ENCODE data around the gene DOCK6. TPM values are rescaled to one million over a fixed set of nuclear protein-coding genes. Genes with fewer than 3 reads are reported as not detected.
A peak's percentile ranks its signal among the peaks of the same experiment; 100 is the strongest.

The DOCK6 gene
- total and polyA plus RNA-seq, 2 experiments from 2014 or later = 17.4 to 36.8 TPM

DNA sequence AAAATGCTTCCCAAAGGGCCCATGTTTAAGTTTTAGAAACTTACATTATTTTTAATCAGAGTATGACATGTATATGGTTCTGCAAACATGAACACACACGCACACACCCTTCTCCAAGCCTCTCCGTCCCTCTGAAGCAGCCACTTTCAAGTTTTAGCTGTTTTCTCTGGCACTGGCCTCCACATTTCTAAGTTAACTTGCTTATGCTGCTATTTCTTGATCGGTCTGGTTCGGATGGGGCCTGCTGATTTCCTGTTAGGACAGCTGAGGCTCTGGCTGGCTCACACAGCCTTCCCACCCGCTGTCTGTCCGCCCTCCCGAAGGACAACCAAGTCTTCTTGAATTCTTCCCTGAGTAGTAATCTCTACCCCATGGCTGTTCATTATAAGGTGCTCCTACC lies 111.1 kb downstream of the DOCK6 start:
- H3K9me2 ChIP-seq (replicated peaks; ENCODE audit: insufficient read depth) = no peaks in the 10 kb centered on the region
- H3K4me1 ChIP-seq (ENCODE audit: insufficient read depth) = peaks cover 3% of the 10 kb centered on the region
- no peaks in the 10 kb centered on the region for H4K20me1 ChIP-seq (ENCODE audit: insufficient read depth, poor library complexity, severe bottlenecking)
- WGBS (ENCODE audit: low lambda C conversion rate, missing lambda C conversion rate) = 86% methylated on average over 7 of the region's 7 CpGs
- H3K4me3 ChIP-seq = no peak overlapping the region
- H2AFZ ChIP-seq = no peak overlapping the region
- H3K9me3 ChIP-seq (ENCODE audit: low read depth) = no peaks in the 10 kb centered on the region
- H3K27me3 ChIP-seq = no peaks in the 10 kb centered on the region
- H3K36me3 ChIP-seq (replicated peaks; ENCODE audit: insufficient read depth, low read depth) = no peaks in the 10 kb centered on the region
- no peak for DNase-seq (ENCODE audit: low spot score)
- no peak overlapping the region for H3K4me2 ChIP-seq
- H3K79me2 ChIP-seq = peaks cover 38% of the 10 kb centered on the region
- H3K27ac ChIP-seq = peak overlapping the region; percentile 44
- TF ChIP-seq EZH2phosphoT487 (IDR thresholded peaks at IDR 0.05; ENCODE audit: low read depth, severe bottlenecking, unreplicated experiment) (no peak), EZH2 (IDR thresholded peaks at IDR 0.05; ENCODE audit: borderline replicate concordance) (no peak)

Other genes starting within 250 kb of the DOCK6 start
- 110 and 126 TPM in 2 replicates for gene LDLR, start 173.1 kb downstream of the DOCK6 start, total RNA-seq
- gene LDLR, start 173.1 kb downstream of the DOCK6 start, polyA plus RNA-seq = 116 and 123 TPM in 2 replicates
- gene SPC24, start 106.7 kb downstream of the DOCK6 start, total RNA-seq = 9.0 and 11.5 TPM in 2 replicates
- gene SPC24, start 106.7 kb downstream of the DOCK6 start, polyA plus RNA-seq = 5.2 and 8.8 TPM in 2 replicates
- 58.3 and 60.3 TPM in 2 replicates for gene KANK2, start 65.0 kb downstream of the DOCK6 start, total RNA-seq
- 35.2 and 39.6 TPM in 2 replicates for gene KANK2, start 65.0 kb downstream of the DOCK6 start, polyA plus RNA-seq
- gene ANGPTL8, start 22.9 kb downstream of the DOCK6 start, total RNA-seq = 24.9 and 25.5 TPM in 2 replicates
- gene ANGPTL8, start 22.9 kb downstream of the DOCK6 start, polyA plus RNA-seq = 14.4 and 20.8 TPM in 2 replicates
- gene TSPAN16, start 33.6 kb upstream of the DOCK6 start, total RNA-seq = not detected in 2 replicates
- not detected in 2 replicates for gene TSPAN16, start 33.6 kb upstream of the DOCK6 start, polyA plus RNA-seq
- gene RAB3D, start 77.1 kb upstream of the DOCK6 start, total RNA-seq = 63.7 and 71.6 TPM in 2 replicates
- gene RAB3D, start 77.1 kb upstream of the DOCK6 start, polyA plus RNA-seq = 27.3 and 32.6 TPM in 2 replicates
- 188 TPM in 2 replicates for gene TMEM205, start 83.7 kb upstream of the DOCK6 start, total RNA-seq
- 199 and 212 TPM in 2 replicates for gene TMEM205, start 83.7 kb upstream of the DOCK6 start, polyA plus RNA-seq
- gene CCDC159, start 84.0 kb upstream of the DOCK6 start, total RNA-seq = 10.1 and 14.6 TPM in 2 replicates
- gene CCDC159, start 84.0 kb upstream of the DOCK6 start, polyA plus RNA-seq = 27.1 and 46.3 TPM in 2 replicates
- gene PLPPR2, start 92.9 kb upstream of the DOCK6 start, total RNA-seq = 10.9 and 25.9 TPM in 2 replicates
- gene PLPPR2, start 92.9 kb upstream of the DOCK6 start, polyA plus RNA-seq = 41.7 and 47.0 TPM in 2 replicates
- 2.2 and 3.1 TPM in 2 replicates for gene SWSAP1, start 112.1 kb upstream of the DOCK6 start, total RNA-seq
- 4.0 and 4.9 TPM in 2 replicates for gene SWSAP1, start 112.1 kb upstream of the DOCK6 start, polyA plus RNA-seq
- 16.6 and 20.9 TPM in 2 replicates for gene EPOR, start 121.8 kb upstream of the DOCK6 start, total RNA-seq
- 34.2 and 46.8 TPM in 2 replicates for gene EPOR, start 121.8 kb upstream of the DOCK6 start, polyA plus RNA-seq
- 20.6 and 27.6 TPM in 2 replicates for gene RGL3, start 156.8 kb upstream of the DOCK6 start, total RNA-seq
- gene RGL3, start 156.8 kb upstream of the DOCK6 start, polyA plus RNA-seq = 55.6 and 94.8 TPM in 2 replicates
- 0.08 and 1.3 TPM in 2 replicates for gene ODAD3, start 172.6 kb upstream of the DOCK6 start, total RNA-seq
- 1.4 and 1.9 TPM in 2 replicates for gene ODAD3, start 172.6 kb upstream of the DOCK6 start, polyA plus RNA-seq
- 60.0 and 85.1 TPM in 2 replicates for gene PRKCSH, start 173.1 kb upstream of the DOCK6 start, total RNA-seq
- gene PRKCSH, start 173.1 kb upstream of the DOCK6 start, polyA plus RNA-seq = 245 and 251 TPM in 2 replicates
- 0.30 TPM in 1 of 2 replicates, not detected in the other for gene ELAVL3, start 218.5 kb upstream of the DOCK6 start, total RNA-seq
- 0.11 and 0.18 TPM in 2 replicates for gene ELAVL3, start 218.5 kb upstream of the DOCK6 start, polyA plus RNA-seq
- gene ZNF653, start 243.3 kb upstream of the DOCK6 start, total RNA-seq = 8.4 and 9.5 TPM in 2 replicates
- 9.6 and 10.2 TPM in 2 replicates for gene ZNF653, start 243.3 kb upstream of the DOCK6 start, polyA plus RNA-seq

Data from hepatocyte (in vitro differentiated cells).